HepG2 (cell line): Measurements from ENCODE around the gene PIK3CB. TPM values are rescaled to one million over a fixed set of nuclear protein-coding genes. Genes with fewer than 3 reads are reported as not detected.

Source experiments
- AHR ChIP-seq: IDR thresholded peaks from 2 replicates; pipeline ENCODE4 v1.6.1; 2018; ENCODE audit warnings: missing genetic modification reagents, missing compliant biosample characterization
- CREM ChIP-seq, 2 experiments: sonication (generic) in 1 of 2; formaldehyde crosslinking in 1 of 2; IDR thresholded peaks; 2 replicates each; pipeline versions ENCODE4 v1.4.0 to v1.6.1; 2016 to 2020; ENCODE audit warnings: antibody characterized with exemption in 1 of 2, mild to moderate bottlenecking in 1 of 2, missing genetic modification reagents in 1 of 2
- HHEX ChIP-seq: IDR thresholded peaks from 2 replicates; pipeline ENCODE4 v1.6.1; 2016; ENCODE audit warnings: control low read depth
- HINFP ChIP-seq: sonication (generic); formaldehyde crosslinking; IDR thresholded peaks from 2 replicates; pipeline ENCODE4 v1.4.0; 2020; ENCODE audit warnings: low read depth, mild to moderate bottlenecking, missing genetic modification reagents
- HMG20B ChIP-seq: conservative IDR thresholded peaks from 2 replicates; pipeline ENCODE4 v1.6.1; 2016; ENCODE audit warnings: missing genetic modification reagents, missing compliant biosample characterization
- LBX2 ChIP-seq: sonication (generic); formaldehyde crosslinking; IDR thresholded peaks from 2 replicates; pipeline ENCODE4 v1.5.0; 2020; ENCODE audit warnings: missing genetic modification reagents, mild to moderate bottlenecking, borderline replicate concordance
- PAX8 ChIP-seq: sonication (generic); formaldehyde crosslinking; IDR thresholded peaks from 2 replicates; pipeline ENCODE4 v1.8.0; 2022; ENCODE audit warnings: mild to moderate bottlenecking, missing genetic modification reagents, borderline replicate concordance
- SMAD3 ChIP-seq: sonication (generic); formaldehyde crosslinking; IDR thresholded peaks from 2 replicates; pipeline ENCODE4 v1.4.0; 2020; ENCODE audit warnings: missing genetic modification reagents
- SMARCC2 ChIP-seq: fragments of 450-650 bp; IDR thresholded peaks from 2 replicates; pipeline ENCODE4 v1.6.1; 2017; ENCODE audit warnings: antibody characterized with exemption, mild to moderate bottlenecking
- TMF1 ChIP-seq: sonication (generic); formaldehyde crosslinking; IDR thresholded peaks from 2 replicates; pipeline ENCODE4 v1.8.1; 2022; ENCODE audit warnings: low read depth, missing genetic modification reagents
- ZFP91 ChIP-seq: sonication (generic); formaldehyde crosslinking; IDR thresholded peaks from 2 replicates; pipeline ENCODE4 v1.9.0; 2022; ENCODE audit warnings: missing genetic modification reagents, mild to moderate bottlenecking, borderline replicate concordance
- ZNF12 ChIP-seq: sonication (generic); formaldehyde crosslinking; IDR thresholded peaks from 2 replicates; pipeline ENCODE4 v1.5.0; 2020; ENCODE audit warnings: missing genetic modification reagents
- ZNF33A ChIP-seq: sonication (generic); formaldehyde crosslinking; IDR thresholded peaks from 2 replicates; pipeline ENCODE4 v1.5.1; 2020; ENCODE audit warnings: missing genetic modification reagents, mild to moderate bottlenecking, moderate library complexity, borderline replicate concordance
- ZNF414 ChIP-seq: sonication (generic); formaldehyde crosslinking; IDR thresholded peaks from 2 replicates; pipeline ENCODE4 v1.5.0; 2020; ENCODE audit warnings: missing genetic modification reagents
- ZNF460 ChIP-seq: sonication (generic); formaldehyde crosslinking; IDR thresholded peaks from 2 replicates; pipeline ENCODE4 v1.5.1; 2020; ENCODE audit warnings: missing genetic modification reagents, mild to moderate bottlenecking, borderline replicate concordance
- ZNF670 ChIP-seq: sonication (generic); formaldehyde crosslinking; IDR thresholded peaks from 2 replicates; pipeline ENCODE4 v1.8.0; 2022; ENCODE audit warnings: mild to moderate bottlenecking, missing genetic modification reagents, borderline replicate concordance
- ZNF773 ChIP-seq: sonication (generic); formaldehyde crosslinking; IDR thresholded peaks from 2 replicates; pipeline ENCODE4 v1.4.0; 2020; ENCODE audit warnings: missing genetic modification reagents, borderline replicate concordance
- ZSCAN31 ChIP-seq: sonication (generic); formaldehyde crosslinking; IDR thresholded peaks from 2 replicates; pipeline ENCODE4 v1.5.0; 2020; ENCODE audit warnings: low read depth, mild to moderate bottlenecking, missing genetic modification reagents
- polyA plus RNA-seq, 8 experiments: library from polyadenylated mRNA; depleted of rRNA in 3 of 8; stranded (reverse) in 7 of 8; unstranded in 1 of 8; fragments of >200 nt; fragmentation: Illumina TruSeq in 4 of 8; extraction: Trizol in 4 of 8; gene quantifications; 2 replicates each; pipeline versions ENCODE4 v1.2.1 to v1.2.3, GENCODE V29; 2011 to 2016; ENCODE audit warnings: low read depth in 4 of 8, missing spikeins in 1 of 8, mixed read lengths in 1 of 8; ENCODE audit not compliant: insufficient read depth in 1 of 8
- total RNA-seq, 5 experiments: library from RNA; depleted of rRNA; stranded (reverse); fragments of >200 nt; fragmentation: Illumina TruSeq; extraction: Trizol; gene quantifications; 2 replicates each; pipeline ENCODE4 v1.2.3, GENCODE V29; 2016; ENCODE audit warnings: low read depth in 1 of 5
- TF ChIP-seq, protein P1 (sequence below): IDR thresholded peaks from 2 replicates; pipeline ENCODE4 v1.6.1; 2016; ENCODE audit warnings: missing genetic modification reagents, missing compliant biosample characterization
- TF ChIP-seq, protein P2 (sequence below): sonication (generic); formaldehyde crosslinking; IDR thresholded peaks from 2 replicates; pipeline ENCODE4 v1.8.1; 2022; ENCODE audit warnings: mild to moderate bottlenecking, missing genetic modification reagents
- TF ChIP-seq, protein P3 (sequence below): sonication (generic); formaldehyde crosslinking; IDR thresholded peaks from 2 replicates; pipeline ENCODE4 v1.4.0; 2020; ENCODE audit warnings: mild to moderate bottlenecking, missing genetic modification reagents, borderline replicate concordance

The PIK3CB gene
- total and polyA plus RNA-seq, 2 of the 13 experiments (the other 11 are each of a cell fraction or from before 2014, with no cell fraction given): 6.6 to 18.7 TPM

DNA sequence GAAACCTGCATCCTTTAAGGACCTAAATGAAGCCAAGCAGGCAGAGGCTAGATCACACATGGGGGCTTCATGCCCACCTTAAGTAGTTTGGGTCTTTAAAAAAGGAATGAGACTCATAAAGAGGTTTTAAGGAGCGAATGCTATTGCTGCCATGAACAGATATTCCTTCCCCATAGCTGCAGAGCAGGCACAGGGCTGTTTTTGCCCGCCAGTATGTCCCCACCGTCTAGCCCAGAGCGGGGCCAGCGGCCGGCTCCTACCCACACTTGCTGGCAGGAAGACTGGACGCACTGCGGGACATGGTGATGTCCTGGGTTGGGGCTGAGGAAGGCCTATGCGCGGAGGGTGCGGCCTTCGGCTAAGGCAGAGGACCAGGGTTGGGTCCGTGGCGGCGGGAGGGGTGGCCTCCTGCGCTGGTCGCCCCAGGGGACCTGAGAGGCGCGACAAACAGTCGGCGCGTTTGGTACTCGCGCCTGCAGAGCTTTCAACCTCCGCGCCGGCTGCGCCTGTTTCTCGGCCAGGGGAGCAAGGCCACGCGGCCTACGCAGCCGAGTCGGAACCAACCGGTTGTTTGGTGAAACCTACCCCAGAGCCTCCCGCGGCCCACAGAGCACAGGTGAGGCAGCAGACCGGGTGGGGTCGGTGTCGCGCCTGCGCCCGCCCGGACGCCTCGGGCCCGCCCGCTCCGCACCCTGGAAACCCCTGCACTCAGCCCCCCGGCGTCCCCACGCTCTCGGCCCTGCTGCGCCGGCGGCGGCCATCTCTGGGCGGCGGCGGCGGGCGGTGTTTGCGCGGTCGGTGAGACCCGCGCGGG lies 226.2 kb downstream of the PIK3CB start, which contains the start of gene FAIM (continued):
- TF ChIP-seq SMAD3 (CRISPR knock-in tag) (0 out of 2 replicates have a peak, but pooled peaks have one; percentile 36), ZNF670 (CRISPR knock-in tag) (no peak), LBX2 (CRISPR knock-in tag) (no peak), PAX8 (CRISPR knock-in tag) (no peak; the same call in 1 of the 2 replicates), ZFP91 (CRISPR knock-in tag) (peak; percentile 75), ZNF414 (CRISPR knock-in tag) (peak; percentile 90; the same call in 1 of the 2 replicates), SMARCC2 (no peak), TMF1 (0 out of 2 replicates have a peak, but pooled peaks have one; percentile 5), CREM (IDR thresholded peaks at IDR 0.05) (no peak), CREM (CRISPR knock-in tag; IDR thresholded peaks at IDR 0.05) (no peak), ZSCAN31 (CRISPR knock-in tag) (peak; percentile 72), ZNF33A (CRISPR knock-in tag) (no peak), ZNF12 (CRISPR knock-in tag) (no peak), ZNF773 (no peak), HHEX (CRISPR knock-in tag) (no peak), AHR (no peak; the same call in 1 of the 2 replicates), HMG20B (CRISPR knock-in tag) (no peak), ZNF460 (CRISPR knock-in tag) (no peak), HINFP (CRISPR knock-in tag) (peak; percentile 50; the same call in 1 of the 2 replicates)
- TF ChIP-seq, protein P1, sequence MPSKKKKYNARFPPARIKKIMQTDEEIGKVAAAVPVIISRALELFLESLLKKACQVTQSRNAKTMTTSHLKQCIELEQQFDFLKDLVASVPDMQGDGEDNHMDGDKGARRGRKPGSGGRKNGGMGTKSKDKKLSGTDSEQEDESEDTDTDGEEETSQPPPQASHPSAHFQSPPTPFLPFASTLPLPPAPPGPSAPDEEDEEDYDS (CRISPR knock-in tag): peak; percentile 45; the same call in 1 of the 2 replicates
- TF ChIP-seq, protein P2, sequence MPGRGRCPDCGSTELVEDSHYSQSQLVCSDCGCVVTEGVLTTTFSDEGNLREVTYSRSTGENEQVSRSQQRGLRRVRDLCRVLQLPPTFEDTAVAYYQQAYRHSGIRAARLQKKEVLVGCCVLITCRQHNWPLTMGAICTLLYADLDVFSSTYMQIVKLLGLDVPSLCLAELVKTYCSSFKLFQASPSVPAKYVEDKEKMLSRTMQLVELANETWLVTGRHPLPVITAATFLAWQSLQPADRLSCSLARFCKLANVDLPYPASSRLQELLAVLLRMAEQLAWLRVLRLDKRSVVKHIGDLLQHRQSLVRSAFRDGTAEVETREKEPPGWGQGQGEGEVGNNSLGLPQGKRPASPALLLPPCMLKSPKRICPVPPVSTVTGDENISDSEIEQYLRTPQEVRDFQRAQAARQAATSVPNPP (CRISPR knock-in tag): no peak
- TF ChIP-seq, protein P3, sequence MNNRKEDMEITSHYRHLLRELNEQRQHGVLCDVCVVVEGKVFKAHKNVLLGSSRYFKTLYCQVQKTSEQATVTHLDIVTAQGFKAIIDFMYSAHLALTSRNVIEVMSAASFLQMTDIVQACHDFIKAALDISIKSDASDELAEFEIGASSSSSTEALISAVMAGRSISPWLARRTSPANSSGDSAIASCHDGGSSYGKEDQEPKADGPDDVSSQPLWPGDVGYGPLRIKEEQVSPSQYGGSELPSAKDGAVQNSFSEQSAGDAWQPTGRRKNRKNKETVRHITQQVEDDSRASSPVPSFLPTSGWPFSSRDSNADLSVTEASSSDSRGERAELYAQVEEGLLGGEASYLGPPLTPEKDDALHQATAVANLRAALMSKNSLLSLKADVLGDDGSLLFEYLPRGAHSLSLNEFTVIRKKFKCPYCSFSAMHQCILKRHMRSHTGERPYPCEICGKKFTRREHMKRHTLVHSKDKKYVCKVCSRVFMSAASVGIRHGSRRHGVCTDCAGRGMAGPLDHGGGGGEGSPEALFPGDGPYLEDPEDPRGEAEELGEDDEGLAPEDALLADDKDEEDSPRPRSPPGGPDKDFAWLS (CRISPR knock-in tag): no peak
